Measurements from ENCODE around the gene WDFY2. TPM values are rescaled to one million over a fixed set of nuclear protein-coding genes. Genes with fewer than 3 reads are reported as not detected.

WDFY2 gene
- total RNA-seq, 1 experiment from 2014 or later: 26.4 TPM

DNA sequence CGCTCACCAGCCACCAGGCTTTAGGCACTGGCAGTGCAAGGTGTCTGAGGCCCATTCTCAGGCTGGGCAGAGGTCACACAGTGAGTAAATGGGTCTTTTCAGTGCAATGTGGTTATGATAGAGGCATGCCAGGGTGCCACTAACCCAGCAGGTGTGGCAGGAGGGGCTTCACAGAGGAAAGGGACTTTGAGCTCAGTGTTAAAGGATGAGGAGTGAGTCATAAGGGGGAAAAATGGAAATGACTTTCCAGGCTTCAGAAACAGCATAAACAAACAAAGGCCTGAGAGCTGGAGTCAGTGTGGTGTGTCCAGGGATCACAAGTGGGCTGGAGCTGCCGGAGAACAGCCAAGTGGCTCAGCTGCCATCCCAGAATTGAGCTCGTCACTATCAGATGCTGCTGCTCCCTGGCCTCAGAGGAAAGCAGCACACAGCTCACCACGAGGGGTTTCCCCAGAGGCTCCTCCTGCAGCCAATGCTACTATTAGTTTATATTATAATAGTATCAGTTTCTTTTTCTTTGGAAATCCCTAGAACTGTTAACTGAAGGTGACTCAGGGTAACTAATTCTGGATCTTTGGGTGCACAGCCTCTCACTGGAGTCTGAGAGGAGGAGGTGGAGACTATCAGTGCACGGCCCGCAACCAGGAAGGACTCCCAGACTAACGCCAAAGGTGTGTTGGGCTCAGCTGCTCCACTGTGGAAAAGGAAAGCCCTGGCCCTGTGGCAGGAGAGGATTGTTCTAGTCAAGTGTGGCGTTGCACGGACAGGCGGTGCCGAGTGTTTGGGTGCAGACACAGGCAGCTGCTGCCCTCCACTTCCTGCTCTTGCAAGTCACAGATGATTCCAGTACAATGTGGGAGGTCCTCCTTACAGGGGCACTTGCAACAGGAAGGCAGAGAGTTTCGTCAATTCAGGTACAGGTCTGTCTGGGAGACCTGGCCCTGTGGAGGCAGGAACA lies 180.2 kb downstream of the WDFY2 start:
- no peak overlapping the region for H3K56ac ChIP-seq (ENCODE audit: insufficient read length, low read depth, low read length)
- H2BK15ac ChIP-seq (ENCODE audit: low read depth, low read length): no peak overlapping the region
- no peak overlapping the region for H3K4ac ChIP-seq (ENCODE audit: low read depth, low read length)
- H3K18ac ChIP-seq (ENCODE audit: insufficient read length, low read depth, low read length): no peak overlapping the region
- no peak overlapping the region for H2AK5ac ChIP-seq (ENCODE audit: insufficient read length, low read length)
- no peak overlapping the region for H3T11ph ChIP-seq (ENCODE audit: low read length)
- H2AFZ ChIP-seq (ENCODE audit: low read length): no peak overlapping the region
- H3K4me1 Mint-ChIP-seq: peaks cover 18 to 22% of the 10 kb centered on the region in 2 experiments
- no peaks in the 10 kb centered on the region for H3K9me3 Mint-ChIP-seq
- no peak overlapping the region for H4K8ac ChIP-seq (replicated peaks; ENCODE audit: insufficient read length, low read depth, low read length)
- no peak overlapping the region for H2BK12ac ChIP-seq (ENCODE audit: insufficient read length, low read depth, low read length)
- 0 out of 2 replicates have a peak, but pooled peaks cover 3% of the 10 kb centered on the region for H3K4me1 ChIP-seq (ENCODE audit: insufficient read depth, low read length)
- no peaks in the 10 kb centered on the region for H3K27me3 Mint-ChIP-seq (ENCODE audit: low read depth)
- H3K23ac ChIP-seq (ENCODE audit: insufficient read length, low read depth, low read length): no peak overlapping the region
- H3K14ac ChIP-seq (ENCODE audit: insufficient read depth, low read length): no peak overlapping the region
- no peaks in the 10 kb centered on the region for H3K9me3 ChIP-seq (ENCODE audit: control insufficient read depth, low read depth, low read length)
- no peak overlapping the region for H2BK5ac ChIP-seq (ENCODE audit: insufficient read length, low read length)
- no peaks in the 10 kb centered on the region for H4K20me1 ChIP-seq (ENCODE audit: control insufficient read depth, insufficient read depth, insufficient read length)
- H4K91ac ChIP-seq (ENCODE audit: insufficient read length, low read depth, low read length): no peak overlapping the region
- no peak overlapping the region for H3K4me2 ChIP-seq (ENCODE audit: insufficient read depth, insufficient read length, low read length)
- peak overlapping the region in 2 of 3 experiments; percentile 13 to 82; a peak in 4 of 7 replicates for H3K27ac Mint-ChIP-seq
- H3K79me2 ChIP-seq (ENCODE audit: insufficient read depth, low read length): peaks cover 2% of the 10 kb centered on the region; the same call in 1 of the 2 replicates
- H2BK120ac ChIP-seq (ENCODE audit: low read depth, low read length, poor library complexity, severe bottlenecking): no peak overlapping the region
- H3K23me2 ChIP-seq (ENCODE audit: insufficient read length, low read depth, low read length, poor library complexity, severe bottlenecking): no peaks in the 10 kb centered on the region
- peak overlapping the region; percentile 20 for H3K9ac ChIP-seq (ENCODE audit: extremely low read depth, insufficient read length, low read length)
- DNase-seq: no peak
- TF ChIP-seq, protein P1, sequence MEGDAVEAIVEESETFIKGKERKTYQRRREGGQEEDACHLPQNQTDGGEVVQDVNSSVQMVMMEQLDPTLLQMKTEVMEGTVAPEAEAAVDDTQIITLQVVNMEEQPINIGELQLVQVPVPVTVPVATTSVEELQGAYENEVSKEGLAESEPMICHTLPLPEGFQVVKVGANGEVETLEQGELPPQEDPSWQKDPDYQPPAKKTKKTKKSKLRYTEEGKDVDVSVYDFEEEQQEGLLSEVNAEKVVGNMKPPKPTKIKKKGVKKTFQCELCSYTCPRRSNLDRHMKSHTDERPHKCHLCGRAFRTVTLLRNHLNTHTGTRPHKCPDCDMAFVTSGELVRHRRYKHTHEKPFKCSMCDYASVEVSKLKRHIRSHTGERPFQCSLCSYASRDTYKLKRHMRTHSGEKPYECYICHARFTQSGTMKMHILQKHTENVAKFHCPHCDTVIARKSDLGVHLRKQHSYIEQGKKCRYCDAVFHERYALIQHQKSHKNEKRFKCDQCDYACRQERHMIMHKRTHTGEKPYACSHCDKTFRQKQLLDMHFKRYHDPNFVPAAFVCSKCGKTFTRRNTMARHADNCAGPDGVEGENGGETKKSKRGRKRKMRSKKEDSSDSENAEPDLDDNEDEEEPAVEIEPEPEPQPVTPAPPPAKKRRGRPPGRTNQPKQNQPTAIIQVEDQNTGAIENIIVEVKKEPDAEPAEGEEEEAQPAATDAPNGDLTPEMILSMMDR (conservative IDR thresholded peaks at IDR 0.05): no peak
- H3K4me3 Mint-ChIP-seq: no peak overlapping the region
- no peak overlapping the region for H3K27ac ChIP-seq (ENCODE audit: insufficient read length, low read depth, low read length)
- H3K36me3 Mint-ChIP-seq (ENCODE audit: insufficient read depth in 1 of 3, low read depth in 3 of 3): peaks cover 8 to 42% (median 37%) of the 10 kb centered on the region in 3 experiments
- H3K27me3 ChIP-seq (ENCODE audit: insufficient read depth, low read length): no peaks in the 10 kb centered on the region
- no peaks in the 10 kb centered on the region for H3K79me1 ChIP-seq (ENCODE audit: insufficient read depth, low read depth, low read length, poor library complexity, severe bottlenecking)
- no peak overlapping the region for H4K5ac ChIP-seq (ENCODE audit: insufficient read length, low read depth, low read length)
- no CpG with 5 or more reads among the region's 12 CpGs for WGBS (ENCODE audit: extremely low coverage, insufficient read length, low lambda C conversion rate)
- no peak overlapping the region for H2BK20ac ChIP-seq (ENCODE audit: low read depth, low read length, poor library complexity, severe bottlenecking)
